HG03280 (cell line): ENCODE data around the gene SH2D3A.
"Not testable (repeated sequence)": the region's sequence is repeated elsewhere in the genome, so short reads cannot be mapped to it uniquely, and the experiment has no call there.

Source experiments
- ATAC-seq: cut with Tn5 transposase; IDR thresholded peaks from one replicate; pipeline ENCODE4 v1.9.1; 2021; ENCODE audit warnings: mild to moderate bottlenecking, moderate library complexity; ENCODE audit not compliant: unreplicated experiment

The SH2D3A gene

DNA sequence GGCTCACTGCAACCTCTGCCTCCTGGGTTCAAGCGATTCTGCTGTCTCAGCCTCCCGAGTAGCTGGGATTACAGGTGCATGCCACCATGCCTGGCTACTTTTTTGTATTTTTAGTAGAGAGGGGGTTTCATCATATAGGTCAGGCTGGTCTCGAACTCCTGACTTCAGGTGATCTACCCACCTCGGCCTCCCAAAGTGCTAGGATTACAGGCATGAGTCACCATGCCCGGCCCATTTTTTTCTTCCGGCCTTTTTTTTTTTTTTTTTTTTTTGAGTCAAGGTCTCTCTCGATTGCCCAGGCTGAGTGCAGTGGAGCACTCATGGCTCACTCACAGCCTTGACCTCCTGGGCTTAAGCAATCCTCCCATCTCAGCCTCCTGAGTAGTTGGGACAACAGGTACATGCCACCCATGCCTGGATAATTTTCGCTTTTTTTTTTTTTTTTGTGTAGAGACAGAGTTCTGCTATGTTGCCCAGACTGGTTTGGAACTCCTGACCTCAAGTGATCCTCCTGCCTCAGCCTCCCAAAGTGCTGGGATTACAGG is 4.9 kb downstream of the SH2D3A start:
- not testable (repeated sequence) for ATAC-seq

DNA sequence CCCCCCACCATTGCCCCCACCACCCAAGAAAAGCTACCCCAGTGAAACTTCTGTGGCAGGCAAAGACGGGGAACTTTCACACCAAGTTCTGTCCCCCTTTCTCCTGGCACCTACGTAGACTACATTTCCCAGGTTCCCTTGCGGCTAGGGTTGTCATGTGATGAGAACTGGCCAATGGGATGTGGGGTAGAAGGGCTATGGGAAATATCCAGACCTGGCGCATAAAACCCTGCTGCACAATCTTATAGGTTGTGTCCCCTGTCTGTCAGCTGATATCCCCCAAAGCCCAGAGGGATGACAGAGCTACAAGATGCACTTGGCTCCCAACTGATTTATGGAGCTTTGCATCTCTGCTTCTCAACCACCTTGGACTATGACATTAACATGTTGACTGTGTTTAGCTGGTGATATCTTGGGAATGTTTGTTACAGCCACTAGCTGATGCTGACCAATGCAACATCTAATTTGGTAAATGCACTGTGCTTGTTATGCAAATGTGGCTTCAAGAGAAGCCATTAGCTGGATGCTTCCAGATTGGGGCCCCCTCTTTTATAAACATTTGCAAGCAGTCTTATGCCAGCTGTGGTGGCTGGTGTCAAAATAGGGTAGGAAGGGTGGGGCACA is 6.1 kb downstream of the SH2D3A start:
- ATAC-seq, result no peak

DNA sequence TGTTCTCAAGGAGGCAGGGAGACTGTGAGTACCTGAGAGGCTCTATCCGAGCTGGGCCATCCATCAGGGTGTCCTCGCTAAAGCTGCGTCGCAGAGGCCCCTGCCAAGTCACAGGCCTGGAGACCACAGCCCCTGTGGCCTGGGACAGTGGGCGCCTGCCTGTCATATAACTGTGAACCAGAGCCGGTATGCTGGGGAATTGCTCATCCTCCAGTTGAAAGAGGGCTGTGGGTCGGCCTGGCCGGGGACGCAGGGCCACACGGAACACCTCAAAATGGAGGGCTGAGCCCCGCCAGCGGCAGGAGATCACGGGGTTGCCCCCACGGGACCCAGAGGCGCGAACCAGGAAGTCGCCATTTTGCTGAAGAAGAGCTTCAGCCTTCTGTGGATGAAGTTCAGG is 6.6 kb downstream of the SH2D3A start:
- ATAC-seq, result no peak

DNA sequence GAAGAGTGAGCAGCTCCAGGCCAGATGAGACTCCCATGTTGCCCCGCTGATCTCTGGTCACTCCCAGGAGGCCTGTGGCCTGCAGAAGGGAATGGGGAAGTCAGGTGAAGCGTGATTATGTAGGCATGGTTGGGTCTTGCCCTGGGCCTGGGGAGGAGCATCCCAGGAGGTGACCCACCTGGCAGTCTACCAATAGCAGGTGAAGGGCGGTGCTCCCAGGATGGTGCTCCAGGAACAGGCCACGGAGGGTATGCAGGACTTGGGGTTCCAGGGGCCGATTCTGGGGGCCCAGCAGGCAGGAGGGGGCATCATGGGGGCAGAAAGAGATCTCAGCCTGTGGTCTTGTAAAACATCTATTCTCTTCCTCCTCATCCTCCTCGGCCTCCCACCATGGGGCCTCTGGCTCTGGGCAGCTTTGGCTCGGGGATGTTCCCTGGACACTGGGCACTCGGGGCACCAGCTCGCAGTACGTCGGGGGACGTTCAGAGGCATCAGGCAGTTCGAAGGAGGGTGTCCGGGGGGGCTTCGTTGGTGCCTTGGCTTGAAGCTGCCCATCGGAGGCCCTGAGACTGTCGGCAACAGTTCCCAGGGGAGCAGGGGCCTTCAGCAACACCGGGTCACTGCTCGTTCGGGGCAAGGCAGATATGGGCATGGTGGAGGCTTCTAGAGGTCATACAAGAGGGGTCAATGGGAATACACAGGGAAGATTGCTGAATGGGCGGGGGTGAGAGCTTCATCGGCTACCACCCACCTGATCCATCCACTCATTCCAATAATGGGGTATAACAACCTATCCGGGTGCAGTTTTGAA is 12.4 kb downstream of the SH2D3A start:
- no peak for ATAC-seq

DNA sequence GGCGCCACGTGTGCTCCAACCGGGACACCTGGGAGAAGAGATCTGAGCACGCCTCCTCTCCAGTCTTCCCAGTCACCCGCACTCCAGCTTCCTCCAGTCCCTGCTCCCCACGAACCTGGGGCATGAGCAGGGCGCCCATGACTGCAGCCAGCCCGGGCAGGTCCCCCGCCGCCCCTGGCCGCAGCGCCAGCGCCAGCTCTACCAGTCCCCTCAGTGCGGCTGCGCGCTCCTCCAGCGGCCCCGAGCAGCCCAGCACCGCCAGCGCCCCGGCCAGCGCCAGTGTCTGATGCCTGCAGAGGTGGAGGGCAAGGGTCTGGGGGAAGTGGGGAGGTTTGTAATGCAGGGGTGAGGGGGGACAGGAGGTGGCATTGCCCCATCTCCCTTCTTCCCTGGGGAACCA is 13.1 kb downstream of the SH2D3A start:
- ATAC-seq, result no peak

DNA sequence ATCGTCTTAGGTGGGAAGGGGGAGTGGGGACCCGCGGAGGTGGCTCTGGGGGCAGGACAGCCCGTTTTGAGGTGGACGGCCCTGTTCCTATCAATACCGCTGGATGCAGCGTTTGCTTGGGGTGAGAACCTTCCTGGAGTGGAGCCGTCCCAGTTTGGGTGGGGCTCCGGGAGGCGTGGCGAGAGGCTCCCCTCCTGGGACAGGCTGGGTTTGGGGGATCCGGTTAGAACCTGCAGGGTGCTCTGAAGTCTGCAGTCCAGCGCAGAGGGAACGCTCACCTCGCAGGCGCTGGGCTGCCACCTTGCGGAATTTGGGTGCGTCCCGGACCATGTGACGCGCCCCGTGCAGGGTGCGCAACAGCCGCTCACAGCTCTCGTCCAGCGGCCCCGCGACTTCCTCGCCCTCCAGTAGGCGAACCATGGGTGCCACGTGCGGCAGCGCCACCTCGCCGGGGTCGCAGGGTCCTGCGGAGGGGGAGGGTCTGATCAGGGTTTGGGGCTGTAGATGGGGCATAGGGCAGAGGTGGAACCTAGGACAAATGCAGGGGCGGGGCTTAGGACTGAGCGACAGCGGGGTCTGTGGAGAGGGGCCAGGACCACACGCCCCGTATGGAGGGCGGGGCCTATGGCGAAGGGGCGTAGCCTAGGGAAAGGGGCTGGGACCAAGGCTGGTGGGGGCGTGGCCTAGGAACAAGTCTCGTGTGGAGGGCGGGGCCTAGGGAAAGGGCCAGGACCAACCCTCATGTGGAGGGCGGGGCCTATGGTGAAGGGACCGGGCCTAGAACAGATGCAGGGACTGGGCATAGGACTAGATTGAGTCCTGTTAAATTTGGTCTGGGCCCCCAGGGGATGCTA is 13.8 kb downstream of the SH2D3A start:
- ATAC-seq, result peak; percentile 84

DNA sequence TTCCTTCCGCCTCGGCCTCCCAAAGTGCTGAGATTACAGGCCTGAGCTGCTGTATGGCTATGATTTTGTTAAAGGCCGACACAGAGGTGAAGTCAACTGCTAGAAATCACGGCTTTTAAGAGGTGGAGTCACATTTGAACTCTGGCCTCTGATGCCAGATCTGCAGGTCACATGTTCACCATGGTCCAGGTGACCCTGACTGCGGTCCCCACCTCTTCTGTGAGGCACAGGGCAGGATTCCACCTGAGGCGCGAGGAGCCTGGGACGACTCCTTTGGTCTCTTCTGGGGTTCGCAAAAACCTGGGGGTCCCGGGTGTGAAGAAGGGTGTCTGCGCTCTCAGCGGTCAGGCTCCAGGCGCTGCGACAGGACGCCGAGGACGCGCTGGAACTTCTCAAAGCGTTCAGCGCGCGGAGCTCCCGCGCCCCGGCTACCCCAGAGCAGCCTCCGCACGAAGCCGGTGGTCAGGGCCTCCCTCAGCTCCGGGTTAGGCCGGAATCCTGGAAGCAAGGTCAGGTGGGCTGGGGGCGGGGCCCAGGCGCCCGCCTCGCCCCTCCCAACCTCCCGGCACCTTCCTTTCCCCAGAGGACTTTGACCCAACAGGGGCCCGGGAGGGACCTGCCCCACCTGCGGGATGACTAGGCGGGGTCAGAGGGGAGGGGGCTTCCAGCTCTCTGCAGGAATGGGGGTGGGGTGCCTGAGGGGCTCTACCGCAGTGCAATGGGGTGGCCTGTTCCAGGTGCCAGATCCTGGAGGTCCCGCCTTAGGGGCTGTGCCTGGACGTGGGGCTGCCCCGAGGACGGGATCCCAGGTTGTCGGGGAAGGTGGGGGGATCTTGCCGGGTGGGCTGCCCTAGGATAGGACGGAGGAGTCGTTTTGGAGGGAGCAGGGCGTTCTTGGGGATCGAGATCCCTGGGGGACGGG is 14.7 kb downstream of the SH2D3A start:
- no peak for ATAC-seq

DNA sequence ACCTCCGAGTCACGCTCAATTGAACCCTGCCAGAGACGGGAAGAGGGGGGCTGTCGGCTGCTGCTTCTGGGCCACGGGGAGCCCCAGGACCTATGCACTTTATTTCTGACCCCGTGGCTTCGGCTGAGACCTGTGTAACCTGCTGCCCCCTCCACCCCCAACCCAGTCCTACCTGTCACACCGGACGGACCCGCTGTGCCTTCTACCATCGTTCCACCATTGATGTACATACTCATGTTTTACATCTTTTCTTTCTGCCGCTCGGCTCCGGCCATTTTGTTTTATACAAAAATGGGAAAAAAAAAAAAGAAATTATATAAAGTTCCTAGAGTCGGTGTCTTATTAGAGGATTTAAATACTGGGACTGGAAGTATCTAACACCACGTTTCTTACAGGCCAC is 16.0 kb downstream of the SH2D3A start:
- no peak for ATAC-seq

DNA sequence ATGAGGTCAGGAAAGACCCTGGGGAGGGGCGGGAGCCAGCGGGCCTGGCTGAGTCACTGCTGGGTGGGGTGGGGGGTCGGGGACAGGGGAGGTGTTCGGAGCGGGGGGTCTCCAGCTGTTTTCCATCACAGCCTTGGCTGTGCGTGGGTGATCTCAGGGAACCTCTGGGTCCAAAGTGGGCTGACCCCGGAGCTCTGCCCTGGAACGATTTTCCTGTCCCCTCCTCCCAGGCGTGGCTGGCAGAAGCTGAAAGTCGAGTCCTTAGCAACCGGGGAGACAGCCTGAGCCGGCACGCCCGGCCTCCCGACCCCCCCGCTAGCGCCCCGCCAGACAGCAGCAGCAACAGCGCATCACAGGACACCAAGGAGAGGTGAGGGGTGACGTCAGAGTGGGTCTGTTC is 17.2 kb downstream of the SH2D3A start:
- no peak for ATAC-seq

DNA sequence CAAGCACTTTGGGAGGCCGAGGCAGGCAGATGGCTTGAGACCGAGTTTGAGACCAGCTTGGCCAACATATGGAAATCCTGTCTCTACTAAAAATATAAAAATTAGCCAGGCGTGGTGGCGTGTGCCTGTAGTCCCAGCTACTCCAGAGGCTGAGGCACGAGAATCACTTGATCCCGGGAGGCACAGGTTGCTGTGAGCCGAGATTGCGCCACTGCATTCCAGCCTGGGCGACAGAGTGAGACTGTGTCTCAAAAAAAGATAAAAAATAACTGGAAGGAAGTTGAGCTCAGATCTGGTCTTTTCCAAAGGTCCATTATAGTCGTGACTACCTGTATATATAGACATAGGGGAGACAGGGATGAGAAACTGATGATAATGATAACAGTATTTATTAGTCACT is 18.7 kb downstream of the SH2D3A start:
- ATAC-seq, result not testable (repeated sequence)

DNA sequence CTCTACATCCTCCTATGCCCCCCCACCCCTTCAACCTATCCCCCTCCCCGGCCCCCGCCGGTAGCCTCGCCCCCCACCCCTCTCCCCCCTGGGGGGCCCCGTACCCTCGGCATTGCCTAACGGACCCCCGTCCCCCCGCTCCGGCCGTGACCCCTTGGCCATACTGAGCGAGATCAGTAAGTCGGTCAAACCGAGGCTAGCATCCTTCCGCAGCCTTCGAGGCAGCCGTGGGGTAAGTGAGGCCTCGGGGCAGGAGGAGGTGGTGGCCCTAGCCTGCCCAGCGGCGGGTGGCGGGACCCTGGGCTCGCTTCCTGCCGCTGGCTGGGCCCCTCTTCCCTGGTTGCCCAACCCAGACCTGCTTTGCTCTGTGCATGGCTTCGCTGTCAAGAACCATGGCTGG is 21.3 kb downstream of the SH2D3A start:
- no peak for ATAC-seq

DNA sequence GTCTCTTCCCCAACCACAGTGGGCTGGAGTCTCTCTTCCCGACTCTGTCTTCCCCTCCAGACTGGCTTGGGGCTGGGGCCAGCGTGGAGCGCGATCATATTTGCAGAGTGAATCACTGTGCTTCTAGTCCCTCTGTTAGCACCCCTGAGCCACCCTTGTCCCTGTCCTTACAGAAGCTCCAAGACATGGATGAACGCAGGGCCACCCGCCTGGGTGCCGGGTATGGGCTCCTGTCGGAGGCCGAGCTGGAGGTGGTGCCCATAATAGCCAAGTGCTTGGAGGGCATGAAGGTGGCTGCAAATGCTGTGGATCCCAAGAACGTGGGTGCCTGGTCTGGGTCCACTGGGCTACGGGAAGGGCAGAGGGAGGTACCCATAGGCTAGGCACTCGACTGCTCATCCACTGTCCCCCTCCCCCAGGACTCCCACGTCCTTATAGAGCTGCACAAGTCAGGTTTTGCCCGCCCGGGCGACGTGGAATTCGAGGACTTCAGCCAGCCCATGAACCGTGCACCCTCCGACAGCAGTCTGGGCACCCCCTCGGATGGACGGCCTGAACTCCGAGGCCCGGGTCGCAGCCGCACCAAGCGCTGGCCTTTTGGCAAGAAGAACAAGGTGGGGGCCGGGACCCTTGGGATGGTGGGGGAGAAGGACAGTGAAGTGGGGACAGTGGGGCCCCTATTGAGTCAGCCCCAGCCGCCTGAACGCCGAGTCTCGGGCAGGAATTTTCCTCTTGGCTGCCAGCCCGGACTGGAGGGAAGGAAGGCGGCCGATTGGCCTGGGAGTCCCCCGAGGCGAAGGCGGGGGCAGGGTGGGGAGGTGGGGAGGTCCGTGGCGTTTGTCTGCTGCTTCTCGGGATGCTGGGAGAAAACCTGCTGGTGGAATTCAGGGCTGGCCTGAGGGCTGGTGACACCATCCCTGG is 22.6 kb downstream of the SH2D3A start:
- no peak for ATAC-seq

DNA sequence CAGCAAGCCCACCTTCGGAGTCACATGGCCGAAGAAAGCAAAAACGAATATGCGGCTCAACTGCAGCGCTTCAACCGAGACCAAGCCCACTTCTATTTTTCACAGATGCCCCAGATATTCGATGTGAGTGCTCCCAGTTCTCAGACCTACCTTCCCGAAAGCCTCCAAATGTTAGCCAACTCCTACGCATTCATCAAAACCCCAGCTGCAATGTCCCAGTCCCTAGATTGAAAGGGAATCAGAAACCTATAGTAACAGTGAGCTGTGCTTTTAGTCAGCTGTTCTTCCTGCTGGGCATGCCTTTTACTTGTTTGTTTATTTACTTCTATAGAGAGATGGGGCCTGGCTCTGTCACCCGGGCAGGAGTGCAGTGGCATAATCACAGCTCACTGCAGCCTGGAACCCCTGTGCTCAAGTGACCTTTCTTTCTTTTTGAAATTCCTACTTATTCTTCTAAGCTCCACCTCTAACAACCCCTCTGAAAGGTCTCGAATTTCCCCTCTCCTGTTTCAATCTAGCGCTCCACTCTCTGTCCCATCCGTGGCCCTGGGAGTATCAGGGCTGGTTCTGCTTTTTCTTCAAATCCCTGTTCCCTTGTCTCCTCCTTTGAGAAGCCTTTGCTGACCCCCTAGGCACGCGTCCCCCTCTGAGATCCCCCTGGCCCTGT is 23.4 kb downstream of the SH2D3A start:
- no peak for ATAC-seq

DNA sequence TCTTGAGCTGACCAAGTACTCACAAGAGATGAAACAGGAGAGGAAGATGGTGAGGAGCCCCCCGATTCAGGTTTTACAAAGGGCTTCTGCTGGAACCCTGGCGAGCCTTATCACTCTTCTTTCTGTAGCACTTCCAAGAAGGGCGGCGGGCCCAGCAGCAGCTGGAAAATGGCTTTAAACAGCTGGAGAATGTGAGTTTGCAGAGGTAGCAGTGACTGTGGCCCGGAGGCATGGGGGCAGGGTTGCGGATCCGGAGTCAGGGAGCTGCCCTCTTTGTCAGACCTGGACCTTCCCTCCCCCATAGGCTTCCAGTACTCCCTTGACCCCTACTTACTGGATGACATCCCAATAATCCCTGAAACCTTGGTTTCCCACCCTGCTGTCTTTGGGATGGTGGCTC is 24.2 kb downstream of the SH2D3A start:
- ATAC-seq, result no peak

DNA sequence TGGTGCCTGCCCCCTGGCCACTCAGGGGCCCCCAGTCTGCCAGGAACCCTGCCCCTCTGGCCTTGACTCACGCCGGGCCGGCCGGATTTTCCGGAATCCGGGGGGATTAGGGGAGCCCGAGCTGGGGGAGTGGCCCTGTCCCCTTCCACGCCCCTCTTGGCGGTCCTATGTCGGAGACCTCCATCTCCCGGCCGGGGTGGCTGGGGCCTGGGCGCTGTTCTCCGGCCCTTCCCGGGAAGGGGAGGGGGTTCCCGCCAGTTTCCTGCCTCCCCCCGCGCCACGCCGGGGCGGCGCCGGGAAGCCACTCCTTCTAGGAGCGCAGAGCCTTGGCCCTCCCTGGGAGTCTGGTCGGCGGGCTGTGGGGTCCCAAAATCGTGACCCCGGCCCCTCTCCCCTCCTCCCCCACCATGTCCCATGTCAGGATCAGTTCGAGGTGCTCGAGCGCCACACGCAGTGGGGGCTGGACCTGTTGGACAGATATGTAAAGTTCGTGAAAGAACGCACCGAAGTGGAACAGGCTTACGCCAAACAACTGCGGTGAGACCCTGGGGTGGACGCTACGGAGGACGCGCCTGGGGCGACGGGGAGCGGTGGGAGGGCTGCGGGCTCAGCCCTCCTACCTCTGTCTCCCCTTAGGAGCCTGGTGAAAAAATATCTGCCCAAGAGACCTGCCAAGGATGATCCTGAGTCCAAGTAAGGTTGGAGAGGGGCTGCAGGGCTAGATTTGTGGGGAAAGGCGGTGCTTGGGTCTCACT is 26.5 kb downstream of the SH2D3A start:
- no peak for ATAC-seq

DNA sequence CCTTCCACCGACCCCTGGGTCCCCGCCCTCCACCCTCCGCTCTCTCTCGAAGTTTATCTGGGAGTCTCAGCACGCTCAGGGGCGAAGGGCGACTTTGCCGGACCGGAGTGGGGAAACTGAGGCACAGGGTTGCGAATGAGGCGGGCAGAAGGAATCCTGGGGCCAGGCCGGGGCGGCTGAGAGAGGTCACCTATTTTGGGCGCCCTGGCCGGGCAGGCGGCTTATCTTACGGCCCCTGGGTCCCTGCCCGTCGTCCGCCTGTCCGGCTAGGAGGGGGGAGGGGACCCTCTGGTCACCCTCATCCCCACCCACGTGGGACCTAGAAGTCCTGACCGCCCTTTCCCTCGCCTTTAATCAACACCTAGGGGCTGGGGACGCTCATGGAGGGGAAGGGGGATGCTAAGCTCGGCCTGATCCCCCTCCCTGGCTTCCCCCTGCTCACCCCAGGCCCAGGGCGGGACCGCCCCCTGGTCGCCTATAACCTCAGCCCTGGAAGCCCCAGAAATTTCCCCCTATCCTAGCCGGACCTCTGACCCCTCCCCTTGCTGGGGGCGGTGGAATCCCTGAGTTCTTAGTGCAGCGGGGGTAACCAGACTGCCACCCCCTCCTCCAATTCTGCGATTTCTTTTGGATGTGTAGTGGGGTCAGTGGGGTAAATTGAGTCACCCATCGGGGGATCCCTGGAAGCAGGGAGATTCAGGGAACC is 27.2 kb downstream of the SH2D3A start:
- ATAC-seq, result no peak

DNA sequence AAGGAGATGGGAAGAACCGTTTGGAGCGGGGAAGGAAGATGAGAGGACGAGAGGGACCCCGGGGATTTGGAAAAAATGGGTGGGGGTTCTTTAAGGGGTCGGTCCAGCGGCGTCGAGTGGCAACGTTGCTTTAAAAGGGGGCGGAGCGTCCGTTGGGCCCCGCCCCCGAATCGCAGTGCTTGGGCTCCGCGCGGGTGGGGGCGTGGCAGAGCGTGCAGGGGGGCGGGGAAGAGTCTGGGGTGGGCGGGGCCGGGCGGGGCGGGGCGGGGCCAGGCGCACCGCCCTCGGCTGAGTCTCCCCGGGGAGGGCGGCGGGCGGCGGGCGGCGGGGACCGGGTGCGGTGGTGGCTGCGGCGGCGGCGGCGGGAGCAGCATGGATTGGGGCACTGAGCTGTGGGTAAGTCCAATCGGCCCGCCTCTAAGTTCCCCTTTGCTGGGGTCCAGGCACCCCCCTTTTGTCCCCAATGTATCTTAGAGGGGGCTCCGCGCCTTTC is 27.8 kb downstream of the SH2D3A start, which contains the start of gene TRIP10:
Gene TRIP10 (plus strand): TSS at position 291 of the 493 bp plus-strand sequence. CDS start 82 bp downstream, at position 373.
- no peak for ATAC-seq
